Cardiac muscle cell (in vitro differentiated cells and primary cell): ENCODE results near the gene CSGALNACT2. TPM values are rescaled to one million over a fixed set of nuclear protein-coding genes. Genes with fewer than 3 reads are reported as not detected.
A peak's percentile ranks its signal among the peaks of the same experiment; 100 is the strongest.

Experiments
- DNase-seq, 2 donors: peaks; one replicate each; pipeline versions ENCODE4 v3.0.0 to v3.0.0-alpha.2; 2010 to 2017; ENCODE audit warnings: low read depth in 1 of 2, low spot score in 1 of 2
- H3K27ac ChIP-seq: fragments of 200-600 bp; sonication (generic); 2 replicates; pipeline ENCODE4 v1.5.1; 2016
- H3K27me3 ChIP-seq: fragments of 200-600 bp; sonication (generic); 2 replicates; pipeline ENCODE4 v1.6.0; 2016; ENCODE audit warnings: control low read depth
- H3K36me3 ChIP-seq: fragments of 200-600 bp; sonication (generic); 2 replicates; pipeline ENCODE4 v1.5.1; 2016; ENCODE audit warnings: control low read depth
- H3K4me1 ChIP-seq: fragments of 200-600 bp; sonication (generic); 2 replicates; pipeline ENCODE4 v1.8.1; 2017; ENCODE audit warnings: low read depth, mild to moderate bottlenecking, mixed run types
- H3K4me3 ChIP-seq: fragments of 200-600 bp; sonication (generic); 2 replicates; pipeline ENCODE4 v1.5.1; 2016; ENCODE audit warnings: mild to moderate bottlenecking
- H3K9me3 ChIP-seq: fragments of 200-600 bp; sonication (generic); 2 replicates; pipeline ENCODE4 v1.5.1; 2017; ENCODE audit warnings: low read depth, mild to moderate bottlenecking, control low read depth
- CTCF ChIP-seq: IDR thresholded peaks from 2 replicates; pipeline ENCODE4 v1.5.1; 2012; ENCODE audit warnings: low read depth, mild to moderate bottlenecking, low read length
- polyA plus RNA-seq: library from polyadenylated mRNA; unstranded; fragments of >200 nt; fragmentation: Nextera tagmentation; extraction: Ambion mirVana; gene quantifications from 2 replicates; pipeline ENCODE4 v1.2.1, GENCODE V29; 2016
- total RNA-seq: library from RNA; depleted of rRNA; stranded (reverse); fragments of >200 nt; gene quantifications from 2 replicates; pipeline ENCODE4 v1.2.3, GENCODE V29; 2016

CSGALNACT2 gene
- total and polyA plus RNA-seq, 2 experiments from 2014 or later: 8.3 to 9.9 TPM

- H3K27ac ChIP-seq: no peak overlapping the region
- no peak overlapping the region for H3K4me3 ChIP-seq
- no peaks in the 10 kb centered on the region for H3K36me3 ChIP-seq
- no peaks in the 10 kb centered on the region for H3K4me1 ChIP-seq
- H3K27me3 ChIP-seq: no peaks in the 10 kb centered on the region
- H3K9me3 ChIP-seq: no peaks in the 10 kb centered on the region
- DNase-seq: peak; percentile 68 to 70
- TF ChIP-seq CTCF: peak; percentile 77
These were observed 66.9 kb downstream of the CSGALNACT2 start for GRCh38 chr10:43204943-43205671.

GRCh38 chr10:43205681-43206390 is 67.6 kb downstream of the CSGALNACT2 start:
- no peaks in the 10 kb centered on the region for H3K36me3 ChIP-seq
- H3K27ac ChIP-seq: no peak overlapping the region
- no peak for TF ChIP-seq CTCF
- no peaks in the 10 kb centered on the region for H3K27me3 ChIP-seq
- no peak overlapping the region for H3K4me3 ChIP-seq
- no peaks in the 10 kb centered on the region for H3K4me1 ChIP-seq
- DNase-seq: no peak
- H3K9me3 ChIP-seq: no peaks in the 10 kb centered on the region

GRCh38 chr10:43206391-43207235 is 68.4 kb downstream of the CSGALNACT2 start:
- no peak for DNase-seq

GRCh38 chr10:43208147-43209073 is 70.2 kb downstream of the CSGALNACT2 start:
- no peak overlapping the region for H3K4me3 ChIP-seq
- DNase-seq: no peak
- no peaks in the 10 kb centered on the region for H3K4me1 ChIP-seq
- TF ChIP-seq CTCF: no peak
- H3K27ac ChIP-seq: no peak overlapping the region
- H3K27me3 ChIP-seq: no peaks in the 10 kb centered on the region
- H3K9me3 ChIP-seq: no peaks in the 10 kb centered on the region
- no peaks in the 10 kb centered on the region for H3K36me3 ChIP-seq

More at GRCh38 chr10:43206391-43207235, 68.4 kb downstream of the CSGALNACT2 start:
- Histone ChIP-seq H3K4me1 (no peaks in the 10 kb centered on the region), H3K27me3 (no peaks in the 10 kb centered on the region), H3K27ac (no peak overlapping the region), H3K36me3 (no peaks in the 10 kb centered on the region), H3K9me3 (no peaks in the 10 kb centered on the region), H3K4me3 (no peak overlapping the region)
- no peak for TF ChIP-seq CTCF

GRCh38 chr10:43209074-43209455 is 70.8 kb downstream of the CSGALNACT2 start:
- DNase-seq: no peak
- Histone ChIP-seq H3K9me3 (no peaks in the 10 kb centered on the region), H3K4me1 (no peaks in the 10 kb centered on the region), H3K27ac (no peak overlapping the region), H3K36me3 (no peaks in the 10 kb centered on the region), H3K27me3 (no peaks in the 10 kb centered on the region), H3K4me3 (no peak overlapping the region)
- no peak for TF ChIP-seq CTCF
